Uterus (tissue), 4 donors: ENCODE measurements around the gene IL22RA1. TPM values are rescaled to one million over a fixed set of nuclear protein-coding genes. Genes with fewer than 3 reads are reported as not detected.

Experiments used
- DNase-seq, 2 donors: peaks; one replicate each; pipeline ENCODE4 v3.0.0-alpha.2; 2019 to 2020
- H3K27ac ChIP-seq, 2 donors: fragments of 200-600 bp; sonication (generic); 1 replicate in 1 of 2; 2 replicates in 1 of 2; pipeline ENCODE4 v1.5.1; 2016 to 2018
- H3K27me3 ChIP-seq, 2 donors: fragments of 200-600 bp; sonication (generic); one replicate each; pipeline ENCODE4 v1.5.1; 2018 to 2019; ENCODE audit warnings: control low read depth in 1 of 2
- H3K36me3 ChIP-seq, 2 donors: fragments of 200-600 bp; sonication (generic); one replicate each; pipeline ENCODE4 v1.5.1; 2019; ENCODE audit warnings: control low read depth in 1 of 2
- H3K4me1 ChIP-seq, 2 donors: fragments of 200-600 bp; sonication (generic); one replicate each; pipeline ENCODE4 v1.5.1; 2018 to 2019; ENCODE audit warnings: control low read depth in 1 of 2
- H3K4me3 ChIP-seq, 2 donors: fragments of 200-600 bp; sonication (generic); 1 replicate in 1 of 2; 2 replicates in 1 of 2; pipeline ENCODE4 v1.5.1; 2018 to 2019; ENCODE audit warnings: mild to moderate bottlenecking in 1 of 2
- H3K9me3 ChIP-seq, 2 donors: fragments of 200-600 bp; sonication (generic); one replicate each; pipeline ENCODE4 v1.5.1; 2019; ENCODE audit warnings: control low read depth in 1 of 2
- POLR2A ChIP-seq, 2 donors: fragments of 450-650 bp; IDR thresholded peaks; one replicate each; pipeline ENCODE4 v1.6.1; 2016; ENCODE audit warnings: antibody characterized with exemption in 2 of 2, mild to moderate bottlenecking in 1 of 2, moderate library complexity in 1 of 2
- intact Hi-C: fragments of 100-400 bp; cut with DNase I; formaldehyde crosslinking; loops from one replicate; pipeline ENCODE4 v1.15.1; 2023; ENCODE audit warnings: low total_unique reads
- total RNA-seq, 4 donors: library from RNA; depleted of rRNA in 3 of 4; stranded (reverse); fragments of >200 nt in 3 of 4; gene quantifications; one replicate each; pipeline versions ENCODE4 v1.1.0 to v1.2.4, GENCODE V29; 2014 to 2023
- TF ChIP-seq, protein P1 (sequence below), 4 experiments: fragments of 200-600 bp in 2 of 4; fragments of 450-650 bp in 2 of 4; sonication (generic) in 2 of 4; IDR thresholded peaks; one replicate each; pipeline ENCODE4 v1.5.1; 2016 to 2019; ENCODE audit warnings: antibody characterized with exemption in 4 of 4, mild to moderate bottlenecking in 2 of 4, moderate library complexity in 1 of 4
- donor health status: DM: yes; HTN: yes; CAD: no.

Gene IL22RA1
- total RNA-seq, 4 donors from 2014 or later, result 0.21 to 0.37 TPM; not detected in 2

DNA sequence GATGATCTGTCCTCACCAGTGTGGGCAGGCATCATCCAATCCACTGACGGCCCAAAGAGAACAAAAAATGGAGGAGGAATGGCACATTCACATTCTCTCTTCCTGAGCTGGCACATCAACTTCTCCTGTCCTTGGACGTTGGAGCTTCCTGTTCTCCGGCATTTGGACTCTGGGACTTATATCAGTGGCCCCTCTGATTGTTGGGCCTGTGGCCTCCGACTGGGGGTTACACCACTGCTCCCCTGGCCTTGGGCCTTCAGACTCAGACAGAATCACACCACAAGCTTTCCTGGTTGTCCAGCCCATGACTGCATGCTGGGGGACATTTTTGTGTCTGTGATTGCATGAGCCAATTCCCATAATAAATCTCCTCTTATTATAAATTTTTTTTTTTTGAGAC, 24.1 kb upstream of the IL22RA1 start:
- TF ChIP-seq, protein P1, sequence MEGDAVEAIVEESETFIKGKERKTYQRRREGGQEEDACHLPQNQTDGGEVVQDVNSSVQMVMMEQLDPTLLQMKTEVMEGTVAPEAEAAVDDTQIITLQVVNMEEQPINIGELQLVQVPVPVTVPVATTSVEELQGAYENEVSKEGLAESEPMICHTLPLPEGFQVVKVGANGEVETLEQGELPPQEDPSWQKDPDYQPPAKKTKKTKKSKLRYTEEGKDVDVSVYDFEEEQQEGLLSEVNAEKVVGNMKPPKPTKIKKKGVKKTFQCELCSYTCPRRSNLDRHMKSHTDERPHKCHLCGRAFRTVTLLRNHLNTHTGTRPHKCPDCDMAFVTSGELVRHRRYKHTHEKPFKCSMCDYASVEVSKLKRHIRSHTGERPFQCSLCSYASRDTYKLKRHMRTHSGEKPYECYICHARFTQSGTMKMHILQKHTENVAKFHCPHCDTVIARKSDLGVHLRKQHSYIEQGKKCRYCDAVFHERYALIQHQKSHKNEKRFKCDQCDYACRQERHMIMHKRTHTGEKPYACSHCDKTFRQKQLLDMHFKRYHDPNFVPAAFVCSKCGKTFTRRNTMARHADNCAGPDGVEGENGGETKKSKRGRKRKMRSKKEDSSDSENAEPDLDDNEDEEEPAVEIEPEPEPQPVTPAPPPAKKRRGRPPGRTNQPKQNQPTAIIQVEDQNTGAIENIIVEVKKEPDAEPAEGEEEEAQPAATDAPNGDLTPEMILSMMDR (IDR thresholded peaks at IDR 0.05), result no peak
- TF ChIP-seq POLR2A (IDR thresholded peaks at IDR 0.05), result no peak
- H3K27me3 ChIP-seq, result no peaks in the 10 kb centered on the region
- no peak overlapping the region for H3K27ac ChIP-seq
- H3K4me3 ChIP-seq, result no peak overlapping the region
- intact Hi-C loops, result no loop called here
- H3K4me1 ChIP-seq, result no peaks in the 10 kb centered on the region
- H3K9me3 ChIP-seq, result no peaks in the 10 kb centered on the region
- no peaks in the 10 kb centered on the region for H3K36me3 ChIP-seq
- DNase-seq, result no peak

DNA sequence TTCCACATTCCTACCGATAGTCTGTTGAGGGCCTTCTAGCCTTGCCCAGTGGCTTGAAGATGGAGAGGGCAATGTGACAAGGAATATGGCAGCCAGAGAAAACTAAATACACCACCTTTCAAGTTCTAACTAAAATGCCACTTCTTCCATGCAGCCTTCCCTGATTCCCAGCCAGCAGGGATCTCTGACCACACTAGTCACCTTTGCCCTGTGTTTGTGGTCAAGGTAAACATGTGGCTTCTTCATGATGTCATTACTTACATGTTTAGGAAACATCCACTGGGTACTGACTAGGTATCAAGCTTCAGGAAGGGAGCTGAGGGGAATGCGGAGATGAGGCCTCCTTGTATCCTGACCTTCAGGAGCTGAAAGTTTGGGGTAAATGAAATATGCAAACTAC, 22.6 kb upstream of the IL22RA1 start:
- Histone ChIP-seq H3K36me3 (no peaks in the 10 kb centered on the region), H3K27me3 (no peaks in the 10 kb centered on the region), H3K9me3 (no peaks in the 10 kb centered on the region), H3K4me1 (no peaks in the 10 kb centered on the region), H3K27ac (no peak overlapping the region), H3K4me3 (no peak overlapping the region)
- TF ChIP-seq, protein P1 (IDR thresholded peaks at IDR 0.05), result no peak
- TF ChIP-seq POLR2A (IDR thresholded peaks at IDR 0.05), result no peak
- DNase-seq, result no peak
- intact Hi-C loops, result no loop called here

DNA sequence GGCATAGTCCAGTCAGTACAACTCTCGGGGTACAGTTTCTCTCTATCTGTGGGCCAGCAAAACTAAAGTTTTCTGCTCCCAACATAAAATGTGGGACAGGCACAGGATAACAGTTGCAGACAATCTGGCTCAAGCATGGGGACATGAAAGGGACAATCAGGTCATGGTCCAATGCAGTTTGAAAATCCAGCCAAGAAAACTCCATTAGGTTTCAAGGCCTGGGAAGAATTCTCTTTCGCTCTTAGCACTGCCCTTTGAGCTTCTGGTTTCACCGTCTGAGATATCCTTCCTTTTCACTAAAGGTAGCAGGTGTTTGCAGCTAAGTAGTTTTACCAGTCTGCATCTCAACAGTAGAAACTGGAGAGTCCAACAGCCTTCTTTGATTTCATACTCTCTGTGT, 21.1 kb upstream of the IL22RA1 start:
- Histone ChIP-seq H3K27me3 (no peaks in the 10 kb centered on the region), H3K4me1 (no peaks in the 10 kb centered on the region), H3K36me3 (no peaks in the 10 kb centered on the region), H3K27ac (no peak overlapping the region), H3K9me3 (no peaks in the 10 kb centered on the region), H3K4me3 (no peak overlapping the region)
- DNase-seq, result no peak
- TF ChIP-seq, protein P1 (IDR thresholded peaks at IDR 0.05), result no peak
- TF ChIP-seq POLR2A (IDR thresholded peaks at IDR 0.05), result no peak
- intact Hi-C loops, result no loop called here

DNA sequence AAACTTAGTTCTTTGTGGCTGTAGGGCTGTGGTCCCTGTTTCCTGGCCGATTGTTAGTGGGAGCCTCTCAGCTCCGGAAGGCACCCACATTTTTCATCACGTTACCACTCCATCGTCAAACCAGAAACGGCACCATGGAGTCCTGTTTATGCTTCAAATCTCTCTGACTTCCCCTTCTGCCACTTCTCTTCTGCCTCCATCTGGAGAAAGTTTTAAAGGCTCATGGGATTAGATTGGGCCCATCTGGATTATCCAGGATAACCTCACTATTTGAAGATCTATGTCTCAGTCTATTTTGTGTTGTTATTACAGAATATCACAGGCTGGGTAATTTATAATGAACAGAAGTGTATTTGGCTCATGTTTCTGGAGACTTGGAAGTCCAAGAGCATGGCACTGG, 19.3 kb upstream of the IL22RA1 start:
- TF ChIP-seq, protein P1 (IDR thresholded peaks at IDR 0.05), result no peak
- no peak for TF ChIP-seq POLR2A (IDR thresholded peaks at IDR 0.05)
- H3K27me3 ChIP-seq, result no peaks in the 10 kb centered on the region
- intact Hi-C loops, result no loop called here
- no peaks in the 10 kb centered on the region for H3K9me3 ChIP-seq
- no peak for DNase-seq
- H3K4me3 ChIP-seq, result no peak overlapping the region
- no peaks in the 10 kb centered on the region for H3K36me3 ChIP-seq
- H3K27ac ChIP-seq, result no peak overlapping the region
- H3K4me1 ChIP-seq, result no peaks in the 10 kb centered on the region

DNA sequence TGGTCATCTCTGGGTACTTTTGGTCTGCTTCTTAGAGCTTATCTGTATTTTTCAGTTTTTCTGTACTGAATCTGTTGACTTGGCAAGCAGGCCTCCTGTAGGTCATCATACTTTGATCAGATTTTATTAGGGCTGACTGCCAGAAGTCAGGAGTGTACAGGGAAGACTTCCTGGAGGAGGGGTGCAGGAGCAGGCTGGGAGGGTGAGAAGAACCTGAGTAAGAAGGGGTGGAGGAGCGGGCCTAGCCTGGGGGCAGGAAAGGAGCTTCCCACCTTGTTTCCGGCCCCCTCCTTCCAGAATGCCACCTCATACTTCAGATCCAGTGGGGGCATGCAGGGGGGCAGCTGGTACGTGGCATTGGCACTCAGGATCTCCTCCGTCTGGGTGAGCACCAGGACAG, 18.3 kb upstream of the IL22RA1 start:
- H3K27ac ChIP-seq, result no peak overlapping the region
- no peaks in the 10 kb centered on the region for H3K4me1 ChIP-seq
- intact Hi-C loops, result no loop called here
- no peak overlapping the region for H3K4me3 ChIP-seq
- no peaks in the 10 kb centered on the region for H3K36me3 ChIP-seq
- no peak for TF ChIP-seq POLR2A (IDR thresholded peaks at IDR 0.05)
- TF ChIP-seq, protein P1 (IDR thresholded peaks at IDR 0.05), result no peak
- no peak for DNase-seq
- no peaks in the 10 kb centered on the region for H3K27me3 ChIP-seq
- no peaks in the 10 kb centered on the region for H3K9me3 ChIP-seq
